ENCODE results near the gene TMEM63C. TPM values are rescaled to one million over a fixed set of nuclear protein-coding genes. Genes with fewer than 3 reads are reported as not detected.

The TMEM63C gene
- polyA plus RNA-seq, 1 donor (not counting 4 experiments of a cell fraction or from before 2014, with no cell fraction given) = 0.66 TPM

DNA sequence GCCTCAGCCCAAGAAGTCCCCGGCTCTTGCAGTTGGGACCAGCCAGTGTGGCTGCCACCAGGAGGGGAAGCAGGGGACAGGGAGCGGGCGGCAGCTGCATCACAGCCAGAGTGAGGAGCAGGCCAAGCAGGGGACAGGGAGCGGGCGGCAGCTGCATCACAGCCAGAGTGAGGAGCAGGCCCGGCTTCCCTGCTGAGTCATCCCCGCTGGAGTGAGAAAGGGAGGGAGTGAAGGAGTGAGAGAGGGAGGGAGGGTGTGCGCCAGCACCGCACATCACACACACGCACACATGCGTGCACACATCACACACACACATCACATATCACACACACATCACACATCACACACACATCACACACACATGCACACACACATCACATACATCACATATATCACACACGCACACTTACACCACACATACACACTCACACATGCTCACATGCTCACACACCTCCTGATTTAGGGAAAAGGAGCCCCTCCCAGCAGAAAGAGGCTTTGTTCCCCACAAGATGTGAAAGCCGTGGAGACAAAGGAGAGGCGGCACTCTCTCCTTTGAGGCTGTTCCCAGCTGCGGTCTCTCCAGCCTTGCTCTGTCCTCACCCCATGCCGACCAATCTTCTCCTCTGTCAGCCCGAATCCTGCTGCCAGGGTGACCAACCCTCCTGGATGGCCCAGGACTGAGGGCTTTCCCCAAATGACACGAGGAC is 23.3 kb upstream of the TMEM63C start:
- Histone ChIP-seq H3K27me3 (ENCODE audit: control insufficient read depth, extremely low read depth, insufficient read depth, low read length) (peaks cover 18% of the 10 kb centered on the region), H2AFZ (ENCODE audit: control insufficient read depth, low read length) (no peak overlapping the region), H3K9me1 (ENCODE audit: control insufficient read depth, extremely low read depth, insufficient read depth, low read length) (no peaks in the 10 kb centered on the region), H3K27ac (ENCODE audit: control insufficient read depth, insufficient read depth, low read length) (no peak overlapping the region), H3K4me2 (ENCODE audit: control insufficient read depth, extremely low read depth, insufficient read depth, low read depth, low read length) (no peak overlapping the region), H4K20me1 (ENCODE audit: control insufficient read depth, extremely low read depth, insufficient read depth, low read length) (no peaks in the 10 kb centered on the region), H3K79me2 (ENCODE audit: control insufficient read depth, insufficient read depth, low read length) (no peaks in the 10 kb centered on the region), H3K9me3 (ENCODE audit: control insufficient read depth, low read depth, low read length) (no peaks in the 10 kb centered on the region), H3K4me3 (ENCODE audit: control insufficient read depth in 2 of 3, extremely low read depth in 1 of 3, insufficient read depth in 2 of 3, low read depth in 1 of 3, low read length in 3 of 3) (no peak overlapping the region), H3K4me1 (ENCODE audit: control insufficient read depth, extremely low read depth, insufficient read depth, low read length) (peaks cover 4% of the 10 kb centered on the region), H3K9ac (ENCODE audit: control insufficient read depth, extremely low read depth, insufficient read depth, low read length) (no peak overlapping the region), H3K36me3 (ENCODE audit: control insufficient read depth in 2 of 2, extremely low read depth in 1 of 2, insufficient read depth in 2 of 2, low read length in 2 of 2) (no peaks in the 10 kb centered on the region)
- FAIRE-seq (peak; percentile 61), DNase-seq (ENCODE audit: low read depth, low spot score) (no peak)
- dilution Hi-C loops (cut with MboI; ENCODE audit: extremely low pct_ligation_motif_present, low sequenced_read_pairs) = no loop called here
- peak; percentile 32 for TF ChIP-seq EZH2 (IDR thresholded peaks at IDR 0.05; ENCODE audit: low read length)
- TF ChIP-seq, protein P1, sequence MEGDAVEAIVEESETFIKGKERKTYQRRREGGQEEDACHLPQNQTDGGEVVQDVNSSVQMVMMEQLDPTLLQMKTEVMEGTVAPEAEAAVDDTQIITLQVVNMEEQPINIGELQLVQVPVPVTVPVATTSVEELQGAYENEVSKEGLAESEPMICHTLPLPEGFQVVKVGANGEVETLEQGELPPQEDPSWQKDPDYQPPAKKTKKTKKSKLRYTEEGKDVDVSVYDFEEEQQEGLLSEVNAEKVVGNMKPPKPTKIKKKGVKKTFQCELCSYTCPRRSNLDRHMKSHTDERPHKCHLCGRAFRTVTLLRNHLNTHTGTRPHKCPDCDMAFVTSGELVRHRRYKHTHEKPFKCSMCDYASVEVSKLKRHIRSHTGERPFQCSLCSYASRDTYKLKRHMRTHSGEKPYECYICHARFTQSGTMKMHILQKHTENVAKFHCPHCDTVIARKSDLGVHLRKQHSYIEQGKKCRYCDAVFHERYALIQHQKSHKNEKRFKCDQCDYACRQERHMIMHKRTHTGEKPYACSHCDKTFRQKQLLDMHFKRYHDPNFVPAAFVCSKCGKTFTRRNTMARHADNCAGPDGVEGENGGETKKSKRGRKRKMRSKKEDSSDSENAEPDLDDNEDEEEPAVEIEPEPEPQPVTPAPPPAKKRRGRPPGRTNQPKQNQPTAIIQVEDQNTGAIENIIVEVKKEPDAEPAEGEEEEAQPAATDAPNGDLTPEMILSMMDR (optimal IDR thresholded peaks at IDR 0.05 in 1 of 3, IDR thresholded peaks at IDR 0.05 in 1 of 3, conservative IDR thresholded peaks at IDR 0.05 in 1 of 3; ENCODE audit: extremely low read depth in 1 of 3, insufficient read depth in 2 of 3, low read length in 3 of 3) = no peak

DNA sequence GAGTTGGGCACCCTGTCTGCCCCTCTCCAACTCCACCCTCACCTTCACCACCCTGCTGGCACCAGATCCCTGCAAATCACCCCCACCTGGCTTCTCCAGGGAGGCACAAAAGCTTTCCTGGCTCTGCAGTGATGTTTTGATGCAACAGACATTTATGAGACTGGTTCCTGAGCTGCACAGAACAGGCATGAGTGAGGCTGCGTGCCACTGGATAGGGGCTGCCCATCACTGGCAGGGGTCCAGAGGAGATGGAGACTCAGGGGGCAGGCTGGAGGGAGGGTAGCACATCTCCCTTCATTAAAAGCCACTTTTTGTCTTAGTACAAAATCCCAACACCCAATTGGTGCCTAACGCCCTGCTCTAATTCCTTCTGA is 22.7 kb upstream of the TMEM63C start:
- DNase-seq (ENCODE audit: low read depth, low spot score) (no peak), FAIRE-seq (no peak)
- dilution Hi-C loops (cut with MboI; ENCODE audit: extremely low pct_ligation_motif_present, low sequenced_read_pairs) = no loop called here
- Histone ChIP-seq H3K27ac (ENCODE audit: control insufficient read depth, insufficient read depth, low read length) (no peak overlapping the region), H3K9ac (ENCODE audit: control insufficient read depth, extremely low read depth, insufficient read depth, low read length) (no peak overlapping the region), H2AFZ (ENCODE audit: control insufficient read depth, low read length) (no peak overlapping the region), H3K4me1 (ENCODE audit: control insufficient read depth, extremely low read depth, insufficient read depth, low read length) (peaks cover 4% of the 10 kb centered on the region), H3K9me1 (ENCODE audit: control insufficient read depth, extremely low read depth, insufficient read depth, low read length) (no peaks in the 10 kb centered on the region), H3K79me2 (ENCODE audit: control insufficient read depth, insufficient read depth, low read length) (no peaks in the 10 kb centered on the region), H3K4me3 (ENCODE audit: control insufficient read depth in 2 of 3, extremely low read depth in 1 of 3, insufficient read depth in 2 of 3, low read depth in 1 of 3, low read length in 3 of 3) (no peak overlapping the region), H4K20me1 (ENCODE audit: control insufficient read depth, extremely low read depth, insufficient read depth, low read length) (no peaks in the 10 kb centered on the region), H3K4me2 (ENCODE audit: control insufficient read depth, extremely low read depth, insufficient read depth, low read depth, low read length) (no peak overlapping the region), H3K9me3 (ENCODE audit: control insufficient read depth, low read depth, low read length) (no peaks in the 10 kb centered on the region), H3K36me3 (ENCODE audit: control insufficient read depth in 2 of 2, extremely low read depth in 1 of 2, insufficient read depth in 2 of 2, low read length in 2 of 2) (no peaks in the 10 kb centered on the region), H3K27me3 (ENCODE audit: control insufficient read depth, extremely low read depth, insufficient read depth, low read length) (peaks cover 14% of the 10 kb centered on the region)
- no peak for TF ChIP-seq EZH2 (IDR thresholded peaks at IDR 0.05; ENCODE audit: low read length)
- TF ChIP-seq, protein P1 (optimal IDR thresholded peaks at IDR 0.05 in 1 of 3, IDR thresholded peaks at IDR 0.05 in 1 of 3, conservative IDR thresholded peaks at IDR 0.05 in 1 of 3; ENCODE audit: extremely low read depth in 1 of 3, insufficient read depth in 2 of 3, low read length in 3 of 3) = no peak
